COLO668 (cell line): ENCODE data around the gene PLP1.

Source experiments
- DNase-seq: peaks from one replicate; lab custom pipeline; 2025; ENCODE audit not compliant: unreplicated experiment; lab: John Stamatoyannopoulos, UW

Gene PLP1

DNA sequence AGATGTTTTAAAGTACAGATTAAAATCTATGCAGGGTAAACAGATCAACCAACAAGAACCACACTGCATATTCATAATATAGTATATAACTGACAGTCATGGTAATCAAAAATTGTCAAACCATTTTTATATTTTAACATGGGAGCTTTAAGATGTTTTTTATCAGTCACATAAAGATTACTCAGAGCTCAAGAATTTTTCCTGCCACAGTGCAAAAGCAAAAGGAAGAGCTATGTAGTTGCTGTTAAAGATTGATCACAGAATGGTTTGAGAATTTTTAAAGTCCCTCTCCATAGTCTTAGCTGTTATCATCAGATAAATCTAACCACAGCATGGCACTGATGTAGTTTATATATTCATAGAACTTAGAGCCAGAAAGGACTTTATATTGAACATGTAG lies 47.0 kb downstream of the PLP1 start:
- DNase-seq, result no peak

DNA sequence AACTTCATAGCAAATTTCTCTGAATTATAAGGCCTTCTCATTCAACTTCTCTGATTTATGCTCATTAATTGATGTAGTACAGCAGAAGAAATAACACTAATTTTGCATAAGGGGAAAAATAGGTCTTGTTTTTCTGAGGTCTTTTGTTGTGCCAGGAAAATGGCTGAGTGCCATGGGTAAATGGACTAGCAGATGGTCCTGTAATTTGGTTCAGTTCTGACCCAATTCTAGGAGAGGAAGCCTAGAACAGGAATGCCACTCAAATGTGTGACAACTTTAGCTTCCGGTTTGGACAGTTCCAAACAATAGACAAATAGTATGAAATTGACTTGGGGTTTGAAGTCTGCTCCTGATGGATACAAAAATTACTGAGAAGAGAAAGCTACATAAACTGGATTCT lies 49.2 kb downstream of the PLP1 start:
- DNase-seq, result no peak

DNA sequence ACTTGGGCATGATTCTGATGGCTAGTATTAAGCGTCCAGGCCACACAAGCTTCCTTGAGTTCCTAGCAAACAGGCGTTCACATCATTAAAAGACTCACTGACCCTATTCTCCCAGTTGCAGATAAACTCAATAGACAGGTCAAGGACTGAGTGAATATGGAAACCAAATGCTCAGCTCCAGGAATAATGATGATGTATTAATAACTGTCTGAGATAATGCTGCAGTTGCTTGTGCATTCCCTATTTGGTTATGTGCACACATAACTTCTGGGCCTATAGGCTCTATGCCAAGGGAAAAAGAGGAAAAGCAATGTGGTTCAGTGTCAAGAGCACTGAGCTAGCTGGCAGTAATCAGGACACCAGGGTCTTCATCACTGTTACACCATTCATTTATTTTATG lies 51.9 kb downstream of the PLP1 start:
- DNase-seq, result no peak

DNA sequence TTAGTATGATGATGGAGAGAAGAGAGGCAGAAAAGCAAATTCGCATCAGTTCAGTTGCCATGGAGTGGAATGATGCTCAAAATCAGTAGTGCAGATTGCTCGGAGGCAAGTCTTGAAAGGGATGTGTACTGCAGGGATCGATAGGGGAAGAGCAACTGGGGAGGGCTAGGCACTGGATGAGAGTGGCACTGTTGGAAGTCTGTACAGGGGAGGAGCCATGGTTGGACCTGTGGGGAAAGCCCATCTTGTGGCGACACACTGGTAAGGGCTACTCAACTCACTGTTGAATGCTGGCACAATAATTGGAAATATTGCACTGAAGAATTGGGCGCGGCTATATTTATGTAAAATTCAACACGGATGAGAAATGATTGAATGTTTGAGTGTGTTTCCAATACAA lies 54.2 kb downstream of the PLP1 start:
- no peak for DNase-seq

DNA sequence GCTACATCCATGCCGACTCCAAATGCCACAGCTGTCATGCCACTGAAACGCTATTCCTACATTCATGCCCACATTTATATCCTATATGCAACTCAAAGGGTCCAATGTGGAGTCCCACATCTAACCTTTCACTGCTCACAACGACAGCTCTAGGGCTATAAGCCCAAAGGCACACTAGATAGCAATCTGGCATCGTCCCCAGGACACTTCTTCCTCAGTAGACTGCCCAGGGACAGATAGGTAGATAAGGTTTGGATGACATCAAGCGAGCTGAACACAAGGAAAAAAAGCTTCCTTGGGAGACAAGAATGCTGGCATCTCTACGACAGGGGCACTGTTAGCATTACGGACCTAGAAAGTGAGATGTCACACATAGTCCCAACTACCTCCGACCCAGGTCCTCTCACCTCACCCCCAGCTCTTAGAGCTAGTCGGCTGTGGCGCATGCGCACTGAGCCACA lies 54.7 kb downstream of the PLP1 start:
- peak; percentile 61 for DNase-seq

DNA sequence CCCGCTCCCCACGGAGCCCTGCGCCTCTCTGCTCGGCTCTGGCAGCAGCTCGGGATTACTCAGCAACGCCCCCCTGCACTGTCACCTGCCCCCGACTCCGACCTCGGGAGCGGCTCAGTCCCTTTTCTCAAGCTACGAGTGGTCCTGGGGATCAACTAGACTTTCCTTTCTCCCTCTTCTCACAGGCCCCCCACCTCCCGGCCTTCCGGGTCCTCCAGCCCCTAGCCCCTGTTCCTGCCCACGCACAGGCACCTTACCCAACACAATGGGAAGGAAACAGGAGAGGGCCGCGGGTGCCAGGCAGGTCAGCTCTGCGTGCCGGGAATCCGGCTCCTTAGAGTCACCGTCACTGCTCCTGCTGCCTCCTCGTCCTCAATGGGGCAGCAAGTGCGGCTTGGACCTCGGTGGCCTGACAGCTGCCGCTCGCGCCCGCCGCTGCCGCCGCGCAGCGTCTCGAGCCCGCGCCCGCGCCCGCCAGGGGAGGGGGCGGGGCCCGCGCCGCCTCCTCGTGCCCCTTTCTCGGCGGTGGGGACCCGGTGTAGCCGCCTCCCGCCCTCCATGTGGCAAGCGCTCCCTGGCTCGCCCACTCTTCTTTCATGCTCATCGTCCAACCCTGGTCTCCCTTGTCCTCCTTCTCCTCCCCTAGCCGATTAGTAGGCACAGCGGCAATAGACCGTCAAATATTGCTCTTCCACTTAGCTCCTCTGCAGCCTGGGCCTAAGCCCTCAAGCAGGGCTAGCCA lies 55.3 kb downstream of the PLP1 start, which contains the start of gene RAB9B:
Gene RAB9B (minus strand): TSS at position 455 of the 742 bp plus-strand sequence. CDS start 6,473 bp downstream, outside the sequence.
- peak; percentile 44 for DNase-seq

DNA sequence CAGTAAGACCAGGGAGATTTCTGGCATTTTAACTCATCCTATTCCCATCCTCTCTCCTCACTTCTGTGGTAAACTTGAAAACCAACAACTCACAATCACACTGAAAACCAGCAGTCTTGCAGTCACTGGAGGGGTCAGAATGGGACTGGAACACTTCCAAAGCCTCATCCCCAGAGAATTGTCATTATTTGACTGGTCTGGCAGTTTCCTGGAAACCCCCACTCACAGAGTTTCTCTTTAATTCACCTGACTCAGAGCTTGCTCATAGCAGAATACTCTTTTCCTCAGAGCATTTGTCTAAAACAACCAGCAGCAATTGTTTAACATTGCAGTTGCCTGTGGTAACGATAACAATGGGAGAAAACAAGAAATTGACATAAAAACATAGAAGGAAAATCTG lies 62.8 kb downstream of the PLP1 start:
- DNase-seq, result no peak
